ENCODE results near the gene GDPD5. TPM values are rescaled to one million over a fixed set of nuclear protein-coding genes. Genes with fewer than 3 reads are reported as not detected.

GDPD5 gene
- total RNA-seq, 1 experiment from 2014 or later, result 7.8 TPM

DNA sequence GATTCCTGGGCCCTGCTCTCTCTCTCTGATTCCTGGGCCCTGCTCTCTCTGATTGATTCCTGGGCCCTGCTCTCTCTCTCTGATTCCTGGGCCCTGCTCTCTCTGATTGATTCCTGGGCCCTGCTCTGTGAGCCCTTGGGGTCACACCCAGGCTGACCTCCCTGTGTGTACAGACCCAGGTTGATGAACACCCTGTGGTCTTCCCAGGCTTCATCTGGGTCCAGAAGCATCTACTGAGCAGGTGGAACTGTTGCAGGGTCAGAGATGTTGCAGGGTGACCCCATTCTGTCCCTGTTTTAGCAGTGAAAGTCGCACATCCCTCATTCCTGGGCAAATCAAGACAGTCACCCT lies 16.3 kb upstream of the GDPD5 start:
- Mint-ChIP-seq H3K9me3 (no peaks in the 10 kb centered on the region), H3K27ac (peak overlapping the region in 1 of 3 experiments; percentile 16; a peak in 1 of 7 replicates), H3K36me3 (ENCODE audit: insufficient read depth in 1 of 3, low read depth in 3 of 3) (no peaks in the 10 kb centered on the region), H3K4me1 (peaks cover 13 to 16% of the 10 kb centered on the region in 2 experiments), H3K4me3 (no peak overlapping the region), H3K27me3 (ENCODE audit: low read depth) (peaks cover 4% of the 10 kb centered on the region)
- Histone ChIP-seq H3K14ac (ENCODE audit: insufficient read depth, low read length) (no peak overlapping the region), H2BK12ac (ENCODE audit: insufficient read length, low read depth, low read length) (no peak overlapping the region), H3K79me1 (ENCODE audit: insufficient read depth, low read depth, low read length, poor library complexity, severe bottlenecking) (no peaks in the 10 kb centered on the region), H3K23ac (ENCODE audit: insufficient read length, low read depth, low read length) (no peak overlapping the region), H4K5ac (ENCODE audit: insufficient read length, low read depth, low read length) (no peak overlapping the region), H4K20me1 (ENCODE audit: control insufficient read depth, insufficient read depth, insufficient read length) (no peaks in the 10 kb centered on the region), H2AFZ (ENCODE audit: low read length) (no peak overlapping the region), H3K27me3 (ENCODE audit: insufficient read depth, low read length) (no peaks in the 10 kb centered on the region), H2BK120ac (ENCODE audit: low read depth, low read length, poor library complexity, severe bottlenecking) (no peak overlapping the region), H2BK5ac (ENCODE audit: insufficient read length, low read length) (no peak overlapping the region), H3K23me2 (ENCODE audit: insufficient read length, low read depth, low read length, poor library complexity, severe bottlenecking) (no peaks in the 10 kb centered on the region), H3K18ac (ENCODE audit: insufficient read length, low read depth, low read length) (no peak overlapping the region), H3K9me3 (ENCODE audit: control insufficient read depth, low read depth, low read length) (no peaks in the 10 kb centered on the region), H2BK15ac (ENCODE audit: low read depth, low read length) (no peak overlapping the region), H4K8ac (replicated peaks; ENCODE audit: insufficient read length, low read depth, low read length) (no peak overlapping the region), H2BK20ac (ENCODE audit: low read depth, low read length, poor library complexity, severe bottlenecking) (no peak overlapping the region), H2AK5ac (ENCODE audit: insufficient read length, low read length) (no peak overlapping the region), H3K4me2 (ENCODE audit: insufficient read depth, insufficient read length, low read length) (no peak overlapping the region), H3K4me1 (ENCODE audit: insufficient read depth, low read length) (no peaks in the 10 kb centered on the region), H3K9ac (ENCODE audit: extremely low read depth, insufficient read length, low read length) (no peak overlapping the region), H4K91ac (ENCODE audit: insufficient read length, low read depth, low read length) (no peak overlapping the region), H3K56ac (ENCODE audit: insufficient read length, low read depth, low read length) (no peak overlapping the region), H3K4ac (ENCODE audit: low read depth, low read length) (no peak overlapping the region), H3K79me2 (ENCODE audit: insufficient read depth, low read length) (no peaks in the 10 kb centered on the region), H3T11ph (ENCODE audit: low read length) (no peak overlapping the region), H3K27ac (ENCODE audit: insufficient read length, low read depth, low read length) (no peak overlapping the region)
- TF ChIP-seq, protein P1, sequence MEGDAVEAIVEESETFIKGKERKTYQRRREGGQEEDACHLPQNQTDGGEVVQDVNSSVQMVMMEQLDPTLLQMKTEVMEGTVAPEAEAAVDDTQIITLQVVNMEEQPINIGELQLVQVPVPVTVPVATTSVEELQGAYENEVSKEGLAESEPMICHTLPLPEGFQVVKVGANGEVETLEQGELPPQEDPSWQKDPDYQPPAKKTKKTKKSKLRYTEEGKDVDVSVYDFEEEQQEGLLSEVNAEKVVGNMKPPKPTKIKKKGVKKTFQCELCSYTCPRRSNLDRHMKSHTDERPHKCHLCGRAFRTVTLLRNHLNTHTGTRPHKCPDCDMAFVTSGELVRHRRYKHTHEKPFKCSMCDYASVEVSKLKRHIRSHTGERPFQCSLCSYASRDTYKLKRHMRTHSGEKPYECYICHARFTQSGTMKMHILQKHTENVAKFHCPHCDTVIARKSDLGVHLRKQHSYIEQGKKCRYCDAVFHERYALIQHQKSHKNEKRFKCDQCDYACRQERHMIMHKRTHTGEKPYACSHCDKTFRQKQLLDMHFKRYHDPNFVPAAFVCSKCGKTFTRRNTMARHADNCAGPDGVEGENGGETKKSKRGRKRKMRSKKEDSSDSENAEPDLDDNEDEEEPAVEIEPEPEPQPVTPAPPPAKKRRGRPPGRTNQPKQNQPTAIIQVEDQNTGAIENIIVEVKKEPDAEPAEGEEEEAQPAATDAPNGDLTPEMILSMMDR (conservative IDR thresholded peaks at IDR 0.05), result no peak
- no CpG with 5 or more reads among the region's 1 CpG for WGBS (ENCODE audit: extremely low coverage, insufficient read length, low lambda C conversion rate)
- no peak for DNase-seq
